ENCODE results near the gene PRKCA. TPM values are rescaled to one million over a fixed set of nuclear protein-coding genes. Genes with fewer than 3 reads are reported as not detected.

Gene PRKCA
- total and polyA plus RNA-seq, 9 of the 15 experiments (the other 6 are each of a cell fraction or from before 2014, with no cell fraction given): 3.2 to 33.0 (median 17.8) TPM

DNA sequence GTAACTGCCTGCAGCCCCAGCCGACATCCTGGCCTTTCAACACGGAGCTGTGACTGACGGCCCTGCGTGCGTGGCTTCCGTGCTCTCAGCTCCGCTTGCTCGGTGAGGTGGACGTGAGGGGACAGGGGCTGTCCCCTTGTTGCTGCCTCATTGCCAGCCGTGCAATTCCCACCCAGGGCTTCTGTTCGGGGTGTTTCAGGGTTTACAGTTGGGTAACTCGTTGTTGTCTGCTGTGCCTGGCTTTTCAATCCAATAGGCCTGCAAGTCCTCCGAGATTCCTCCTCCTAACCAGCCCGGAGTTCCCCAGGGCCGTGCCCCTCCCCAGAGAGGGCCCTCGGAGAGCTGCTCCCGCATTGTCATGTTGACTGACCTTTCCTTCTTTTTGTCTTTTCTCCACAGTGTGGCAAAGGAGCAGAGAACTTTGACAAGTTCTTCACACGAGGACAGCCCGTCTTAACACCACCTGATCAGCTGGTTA is 501.1 kb downstream of the PRKCA start:
- ATAC-seq (no peak), DNase-seq (ENCODE audit: extremely low read depth in 1 of 4, low spot score in 3 of 4) (no peak), FAIRE-seq (no peak)
- Histone ChIP-seq H4K20me1 (replicated peaks; ENCODE audit: control insufficient read depth, insufficient read depth, low read length) (no peaks in the 10 kb centered on the region), H3K27ac (ENCODE audit: extremely low read depth, low read depth, low read length) (no peak overlapping the region), H3K4me2 (ENCODE audit: insufficient read depth, low read length) (no peak overlapping the region), H3K9me3 (replicated peaks; ENCODE audit: control insufficient read depth, insufficient read depth, low read depth, low read length) (no peaks in the 10 kb centered on the region), H3K79me2 (ENCODE audit: control insufficient read depth, insufficient read depth, low read length) (no peaks in the 10 kb centered on the region), H3K9me1 (ENCODE audit: control insufficient read depth, insufficient read depth, low read length) (no peaks in the 10 kb centered on the region), H3K36me3 (ENCODE audit: control insufficient read depth, insufficient read depth, low read length) (peaks cover 3% of the 10 kb centered on the region; the same call in 1 of the 3 replicates), H3K4me3 (no peak overlapping the region), H2AFZ (ENCODE audit: low read depth, low read length) (no peak overlapping the region), H3K27me3 (ENCODE audit: control insufficient read depth in 2 of 2, insufficient read depth in 2 of 2, low read length in 2 of 2) (no peaks in the 10 kb centered on the region), H3K4me1 (replicated peaks in 1 of 2; ENCODE audit: control insufficient read depth in 2 of 2, insufficient read depth in 2 of 2, low read length in 2 of 2) (no peaks in the 10 kb centered on the region), H3K9ac (ENCODE audit: insufficient read depth in 1 of 2, low read depth in 2 of 2, low read length in 2 of 2) (no peak overlapping the region)
- in situ Hi-C loops (cut with MboI) (no loop called here), intact Hi-C loops (cut with micrococcal nuclease) (no loop called here)
- no TSS peak for BruUV-seq (replicated peaks)
- POLR2A ChIA-PET: no interaction called here
- TF ChIP-seq NEUROD1 (IDR thresholded peaks at IDR 0.05; ENCODE audit: borderline replicate concordance, low read depth, low read length, partially characterized antibody) (no peak), MAZ (CRISPR knock-in tag; conservative IDR thresholded peaks at IDR 0.05 in 1 of 2, IDR thresholded peaks at IDR 0.05 in 1 of 2) (no peak), SUPT5H (IDR thresholded peaks at IDR 0.05) (no peak), YBX1 (IDR thresholded peaks at IDR 0.05) (no peak), JUND (IDR thresholded peaks at IDR 0.05; ENCODE audit: borderline replicate concordance, low read depth, low read length) (no peak), JUND (tag; IDR thresholded peaks at IDR 0.05; ENCODE audit: borderline replicate concordance, low read depth, low read length) (no peak)
- 79% methylated on average over 18 of the region's 19 CpGs for WGBS (ENCODE audit: insufficient coverage, low coverage, missing lambda C conversion rate)
- CTCF ChIA-PET (ENCODE audit: low intra/inter-chr PET ratio): no interaction called here

DNA sequence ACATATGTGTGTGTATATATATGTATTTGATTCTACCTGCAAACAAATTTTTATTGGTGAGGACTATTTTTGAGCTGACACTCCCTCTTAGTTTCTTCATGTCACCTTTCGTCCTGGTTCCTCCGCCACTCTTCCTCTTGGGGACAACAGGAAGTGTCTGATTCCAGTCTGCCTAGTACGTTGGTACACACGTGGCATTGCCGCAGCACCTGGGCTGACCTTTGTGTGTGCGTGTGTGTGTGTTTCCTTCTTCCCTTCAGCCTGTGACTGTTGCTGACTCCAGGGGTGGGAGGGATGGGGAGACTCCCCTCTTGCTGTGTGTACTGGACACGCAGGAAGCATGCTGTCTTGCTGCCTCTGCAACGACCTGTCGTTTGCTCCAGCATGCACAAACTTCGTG is 503.2 kb downstream of the PRKCA start:
- no peak overlapping the region for H3K4me2 ChIP-seq (ENCODE audit: insufficient read depth, low read length)
- 89% methylated on average over 6 of the region's 10 CpGs for WGBS (ENCODE audit: insufficient coverage, low coverage, missing lambda C conversion rate)
- intact Hi-C loops (cut with micrococcal nuclease): no loop called here
- no peak for TF ChIP-seq LARP7 (IDR thresholded peaks at IDR 0.05)
- TF ChIP-seq ZNF143 (CRISPR knock-in tag; IDR thresholded peaks at IDR 0.05): no peak
- no peak for TF ChIP-seq ZNF695 (CRISPR knock-in tag; IDR thresholded peaks at IDR 0.05)
- TF ChIP-seq POLR2AphosphoS5 (IDR thresholded peaks at IDR 0.05; ENCODE audit: control insufficient read depth, insufficient read depth, low read depth, low read length): no peak
- TF ChIP-seq, protein P1, sequence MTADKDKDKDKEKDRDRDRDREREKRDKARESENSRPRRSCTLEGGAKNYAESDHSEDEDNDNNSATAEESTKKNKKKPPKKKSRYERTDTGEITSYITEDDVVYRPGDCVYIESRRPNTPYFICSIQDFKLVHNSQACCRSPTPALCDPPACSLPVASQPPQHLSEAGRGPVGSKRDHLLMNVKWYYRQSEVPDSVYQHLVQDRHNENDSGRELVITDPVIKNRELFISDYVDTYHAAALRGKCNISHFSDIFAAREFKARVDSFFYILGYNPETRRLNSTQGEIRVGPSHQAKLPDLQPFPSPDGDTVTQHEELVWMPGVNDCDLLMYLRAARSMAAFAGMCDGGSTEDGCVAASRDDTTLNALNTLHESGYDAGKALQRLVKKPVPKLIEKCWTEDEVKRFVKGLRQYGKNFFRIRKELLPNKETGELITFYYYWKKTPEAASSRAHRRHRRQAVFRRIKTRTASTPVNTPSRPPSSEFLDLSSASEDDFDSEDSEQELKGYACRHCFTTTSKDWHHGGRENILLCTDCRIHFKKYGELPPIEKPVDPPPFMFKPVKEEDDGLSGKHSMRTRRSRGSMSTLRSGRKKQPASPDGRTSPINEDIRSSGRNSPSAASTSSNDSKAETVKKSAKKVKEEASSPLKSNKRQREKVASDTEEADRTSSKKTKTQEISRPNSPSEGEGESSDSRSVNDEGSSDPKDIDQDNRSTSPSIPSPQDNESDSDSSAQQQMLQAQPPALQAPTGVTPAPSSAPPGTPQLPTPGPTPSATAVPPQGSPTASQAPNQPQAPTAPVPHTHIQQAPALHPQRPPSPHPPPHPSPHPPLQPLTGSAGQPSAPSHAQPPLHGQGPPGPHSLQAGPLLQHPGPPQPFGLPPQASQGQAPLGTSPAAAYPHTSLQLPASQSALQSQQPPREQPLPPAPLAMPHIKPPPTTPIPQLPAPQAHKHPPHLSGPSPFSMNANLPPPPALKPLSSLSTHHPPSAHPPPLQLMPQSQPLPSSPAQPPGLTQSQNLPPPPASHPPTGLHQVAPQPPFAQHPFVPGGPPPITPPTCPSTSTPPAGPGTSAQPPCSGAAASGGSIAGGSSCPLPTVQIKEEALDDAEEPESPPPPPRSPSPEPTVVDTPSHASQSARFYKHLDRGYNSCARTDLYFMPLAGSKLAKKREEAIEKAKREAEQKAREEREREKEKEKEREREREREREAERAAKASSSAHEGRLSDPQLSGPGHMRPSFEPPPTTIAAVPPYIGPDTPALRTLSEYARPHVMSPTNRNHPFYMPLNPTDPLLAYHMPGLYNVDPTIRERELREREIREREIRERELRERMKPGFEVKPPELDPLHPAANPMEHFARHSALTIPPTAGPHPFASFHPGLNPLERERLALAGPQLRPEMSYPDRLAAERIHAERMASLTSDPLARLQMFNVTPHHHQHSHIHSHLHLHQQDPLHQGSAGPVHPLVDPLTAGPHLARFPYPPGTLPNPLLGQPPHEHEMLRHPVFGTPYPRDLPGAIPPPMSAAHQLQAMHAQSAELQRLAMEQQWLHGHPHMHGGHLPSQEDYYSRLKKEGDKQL (CRISPR knock-in tag; IDR thresholded peaks at IDR 0.05; ENCODE audit: borderline replicate concordance): no peak
- no peak for TF ChIP-seq FOXJ3 (CRISPR knock-in tag; IDR thresholded peaks at IDR 0.05)
- TF ChIP-seq ZNF551 (CRISPR knock-in tag; IDR thresholded peaks at IDR 0.05): no peak

More for the DNA sequence above, 503.2 kb downstream of the PRKCA start:
- H4K20me1 ChIP-seq (replicated peaks; ENCODE audit: control insufficient read depth, insufficient read depth, low read length): no peaks in the 10 kb centered on the region
- H3K9me3 ChIP-seq (replicated peaks; ENCODE audit: control insufficient read depth, insufficient read depth, low read depth, low read length): no peaks in the 10 kb centered on the region
- CTCF ChIA-PET (ENCODE audit: low intra/inter-chr PET ratio): no interaction called here
- no peaks in the 10 kb centered on the region for H3K9me1 ChIP-seq (ENCODE audit: control insufficient read depth, insufficient read depth, low read length)
- no peak overlapping the region for H3K4me3 ChIP-seq
- H3K36me3 ChIP-seq (ENCODE audit: control insufficient read depth, insufficient read depth, low read length): peaks cover 3% of the 10 kb centered on the region; the same call in 1 of the 3 replicates
- H3K79me2 ChIP-seq (ENCODE audit: control insufficient read depth, insufficient read depth, low read length): no peaks in the 10 kb centered on the region
- FAIRE-seq: no peak
- no TSS peak for BruUV-seq (replicated peaks)
- no peak overlapping the region for H3K9ac ChIP-seq (ENCODE audit: insufficient read depth in 1 of 2, low read depth in 2 of 2, low read length in 2 of 2)
- no peak for DNase-seq (ENCODE audit: extremely low read depth in 1 of 4, low spot score in 3 of 4)
- no peaks in the 10 kb centered on the region for H3K4me1 ChIP-seq (replicated peaks in 1 of 2; ENCODE audit: control insufficient read depth in 2 of 2, insufficient read depth in 2 of 2, low read length in 2 of 2)
- no peak overlapping the region for H3K27ac ChIP-seq (ENCODE audit: extremely low read depth, low read depth, low read length)
- H3K27me3 ChIP-seq (ENCODE audit: control insufficient read depth in 2 of 2, insufficient read depth in 2 of 2, low read length in 2 of 2): no peaks in the 10 kb centered on the region
- in situ Hi-C loops (cut with MboI): no loop called here
- no peak for ATAC-seq
- no peak overlapping the region for H2AFZ ChIP-seq (ENCODE audit: low read depth, low read length)
- POLR2A ChIA-PET: no interaction called here

Data from K562 (cell line).